ENCODE data around the gene USP35. TPM values are rescaled to one million over a fixed set of nuclear protein-coding genes. Genes with fewer than 3 reads are reported as not detected.

USP35 gene
- total RNA-seq, 1 experiment from 2014 or later = 11.3 TPM

DNA sequence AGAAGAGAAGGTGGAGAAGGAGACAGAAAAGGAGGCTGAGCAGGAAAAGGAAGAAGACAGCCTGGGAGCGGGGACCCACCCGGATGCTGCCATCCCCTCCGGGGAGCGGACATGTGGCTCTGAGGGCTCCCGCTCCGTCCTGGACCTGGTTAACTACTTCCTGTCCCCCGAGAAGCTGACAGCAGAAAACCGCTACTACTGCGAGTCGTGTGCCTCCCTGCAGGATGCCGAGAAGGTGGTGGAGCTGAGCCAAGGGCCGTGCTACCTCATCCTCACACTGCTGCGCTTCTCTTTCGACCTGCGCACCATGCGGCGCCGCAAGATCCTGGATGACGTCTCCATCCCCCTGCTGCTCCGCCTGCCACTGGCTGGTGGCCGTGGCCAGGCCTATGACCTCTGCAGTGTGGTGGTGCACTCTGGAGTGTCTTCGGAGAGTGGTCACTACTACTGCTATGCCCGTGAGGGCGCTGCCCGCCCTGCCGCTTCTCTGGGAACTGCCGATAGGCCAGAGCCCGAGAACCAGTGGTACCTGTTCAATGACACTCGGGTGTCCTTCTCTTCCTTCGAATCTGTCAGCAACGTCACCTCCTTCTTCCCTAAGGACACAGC is 21.4 kb downstream of the USP35 start:
- no peaks in the 10 kb centered on the region for H3K4me1 Mint-ChIP-seq (ENCODE audit: low read depth, unreplicated experiment)
- H3K27me3 Mint-ChIP-seq (ENCODE audit: insufficient read depth, unreplicated experiment) = no peaks in the 10 kb centered on the region

DNA sequence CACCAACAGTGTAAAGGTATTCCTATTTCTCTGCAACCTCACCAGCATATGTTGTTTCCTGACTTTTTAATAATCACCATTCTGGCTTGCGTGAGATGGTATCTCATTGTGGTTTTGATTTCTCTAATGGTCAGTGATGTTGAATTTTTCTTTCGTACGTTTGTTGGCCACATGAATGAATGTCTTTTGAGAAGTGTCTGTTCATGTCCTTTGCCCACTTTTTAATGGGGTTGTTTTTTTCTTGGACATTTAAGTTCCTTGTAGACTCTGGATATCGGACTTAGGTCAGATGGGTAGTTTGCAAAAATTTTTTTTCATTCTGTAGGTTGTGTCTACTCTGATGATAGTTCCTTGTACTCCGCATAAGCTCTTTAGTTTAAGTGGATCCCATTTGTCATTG is 22.8 kb downstream of the USP35 start:
- no peaks in the 10 kb centered on the region for H3K27me3 ChIP-seq (replicated peaks; ENCODE audit: control insufficient read depth, insufficient read depth, low read length)
- Mint-ChIP-seq H3K36me3 (ENCODE audit: insufficient read depth, unreplicated experiment) (peaks cover 82% of the 10 kb centered on the region), H3K9me3 (ENCODE audit: unreplicated experiment) (no peaks in the 10 kb centered on the region), H3K4me1 (ENCODE audit: low read depth, unreplicated experiment) (no peaks in the 10 kb centered on the region), H3K4me3 (ENCODE audit: unreplicated experiment) (no peak overlapping the region), H3K27me3 (ENCODE audit: insufficient read depth, unreplicated experiment) (no peaks in the 10 kb centered on the region), H3K27ac (ENCODE audit: unreplicated experiment) (no peak overlapping the region)
- no peaks in the 10 kb centered on the region for H3K4me1 ChIP-seq
- no peak overlapping the region for H3K4me3 ChIP-seq (ENCODE audit: low read depth, low read length)
- DNase-seq = no peak
- POLR2A ChIA-PET = interaction anchor here (0.6 kb wide), 1 partner anchor 79 kb away, joined by 6 read pairs; no protein-coding TSS in a partner anchor
- CTCF ChIA-PET = no interaction called here
- TF ChIP-seq, protein P1, sequence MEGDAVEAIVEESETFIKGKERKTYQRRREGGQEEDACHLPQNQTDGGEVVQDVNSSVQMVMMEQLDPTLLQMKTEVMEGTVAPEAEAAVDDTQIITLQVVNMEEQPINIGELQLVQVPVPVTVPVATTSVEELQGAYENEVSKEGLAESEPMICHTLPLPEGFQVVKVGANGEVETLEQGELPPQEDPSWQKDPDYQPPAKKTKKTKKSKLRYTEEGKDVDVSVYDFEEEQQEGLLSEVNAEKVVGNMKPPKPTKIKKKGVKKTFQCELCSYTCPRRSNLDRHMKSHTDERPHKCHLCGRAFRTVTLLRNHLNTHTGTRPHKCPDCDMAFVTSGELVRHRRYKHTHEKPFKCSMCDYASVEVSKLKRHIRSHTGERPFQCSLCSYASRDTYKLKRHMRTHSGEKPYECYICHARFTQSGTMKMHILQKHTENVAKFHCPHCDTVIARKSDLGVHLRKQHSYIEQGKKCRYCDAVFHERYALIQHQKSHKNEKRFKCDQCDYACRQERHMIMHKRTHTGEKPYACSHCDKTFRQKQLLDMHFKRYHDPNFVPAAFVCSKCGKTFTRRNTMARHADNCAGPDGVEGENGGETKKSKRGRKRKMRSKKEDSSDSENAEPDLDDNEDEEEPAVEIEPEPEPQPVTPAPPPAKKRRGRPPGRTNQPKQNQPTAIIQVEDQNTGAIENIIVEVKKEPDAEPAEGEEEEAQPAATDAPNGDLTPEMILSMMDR (IDR thresholded peaks at IDR 0.05; ENCODE audit: insufficient read depth in 1 of 2, low read depth in 1 of 2, low read length in 1 of 2, severe bottlenecking in 1 of 2, unreplicated experiment in 1 of 2) = no peak
- intact Hi-C loops (cut with micrococcal nuclease; ENCODE audit: unreplicated experiment) = no loop called here
- H3K36me3 ChIP-seq (ENCODE audit: control insufficient read depth, insufficient read depth, low read length) = no peaks in the 10 kb centered on the region
- no peaks in the 10 kb centered on the region for H3K9me3 ChIP-seq
- no TSS peak for BruUV-seq (replicated peaks)

More for the DNA sequence above, 21.4 kb downstream of the USP35 start:
- TF ChIP-seq, protein P1 (IDR thresholded peaks at IDR 0.05; ENCODE audit: insufficient read depth in 1 of 2, low read depth in 1 of 2, low read length in 1 of 2, severe bottlenecking in 1 of 2, unreplicated experiment in 1 of 2) = no peak
- Mint-ChIP-seq H3K27ac (ENCODE audit: unreplicated experiment) (peak overlapping the region; percentile 29), H3K36me3 (ENCODE audit: insufficient read depth, unreplicated experiment) (peaks cover 72% of the 10 kb centered on the region), H3K4me3 (ENCODE audit: unreplicated experiment) (no peak overlapping the region), H3K9me3 (ENCODE audit: unreplicated experiment) (no peaks in the 10 kb centered on the region)
- no peak for DNase-seq
- ChIA-PET POLR2A (interaction anchor here (0.5 kb wide), 1 partner anchor 170 kb away, joined by 6 read pairs; no protein-coding TSS in a partner anchor), CTCF (no interaction called here)
- Histone ChIP-seq H3K4me3 (ENCODE audit: low read depth, low read length) (no peak overlapping the region), H3K4me1 (no peaks in the 10 kb centered on the region), H3K36me3 (ENCODE audit: control insufficient read depth, insufficient read depth, low read length) (no peaks in the 10 kb centered on the region), H3K9me3 (no peaks in the 10 kb centered on the region), H3K27me3 (replicated peaks; ENCODE audit: control insufficient read depth, insufficient read depth, low read length) (no peaks in the 10 kb centered on the region)
- intact Hi-C loops (cut with micrococcal nuclease; ENCODE audit: unreplicated experiment) = no loop called here
- BruUV-seq (replicated peaks) = no TSS peak

DNA sequence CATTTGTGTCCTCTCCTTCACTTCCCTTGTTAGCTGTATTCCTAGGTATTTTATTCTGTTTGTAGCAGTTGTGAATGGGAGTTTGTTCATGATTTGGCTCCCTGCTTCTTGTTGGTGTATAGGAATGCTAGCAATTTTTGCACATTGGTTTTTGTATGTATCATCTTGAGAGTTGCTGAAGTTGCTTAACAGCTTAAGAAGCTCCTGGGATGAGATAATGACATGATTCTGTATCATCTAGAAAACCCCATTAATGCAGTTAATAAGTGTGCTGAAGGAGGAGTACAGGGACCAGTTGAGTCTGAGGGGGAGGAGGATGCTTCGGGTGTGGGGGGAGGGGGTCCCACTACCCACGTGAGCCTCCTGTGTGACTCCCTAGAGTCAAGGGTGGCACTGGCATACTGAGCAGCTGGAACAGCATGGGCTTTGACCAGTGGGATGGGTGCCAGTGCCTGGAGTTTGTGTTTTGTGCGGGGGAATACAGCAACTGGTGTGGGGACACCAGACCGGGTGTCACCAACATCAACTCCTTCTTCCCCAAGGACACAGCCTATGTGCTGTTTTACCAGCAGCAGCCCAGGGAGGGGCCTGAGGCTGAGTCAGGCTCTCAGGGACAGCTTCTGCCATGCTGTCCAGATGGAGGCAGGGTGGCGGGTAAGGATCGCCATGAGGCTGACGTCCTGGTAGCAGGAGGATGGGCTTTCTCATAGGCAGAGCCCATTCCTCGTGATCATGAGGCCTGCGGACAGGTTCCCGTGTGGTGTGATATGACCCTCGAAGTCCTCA is 24.1 kb downstream of the USP35 start:
- H3K36me3 ChIP-seq (ENCODE audit: control insufficient read depth, insufficient read depth, low read length) = peaks cover 1% of the 10 kb centered on the region; the same call in 1 of the 2 replicates
- H3K27me3 Mint-ChIP-seq (ENCODE audit: insufficient read depth, unreplicated experiment) = no peaks in the 10 kb centered on the region
- ChIA-PET CTCF (no interaction called here), POLR2A (no interaction called here)
- no peaks in the 10 kb centered on the region for H3K9me3 ChIP-seq
- intact Hi-C loops (cut with micrococcal nuclease; ENCODE audit: unreplicated experiment) = no loop called here
- peak in 1 of 2 experiments; percentile 27 for DNase-seq
- no peak overlapping the region for H3K4me3 ChIP-seq (ENCODE audit: low read depth, low read length)
- H3K4me1 ChIP-seq = no peaks in the 10 kb centered on the region
- peaks cover 7% of the 10 kb centered on the region for H3K4me1 Mint-ChIP-seq (ENCODE audit: low read depth, unreplicated experiment)
- H3K27ac Mint-ChIP-seq (ENCODE audit: unreplicated experiment) = no peak overlapping the region
- BruUV-seq (replicated peaks) = no TSS peak
- no peaks in the 10 kb centered on the region for H3K9me3 Mint-ChIP-seq (ENCODE audit: unreplicated experiment)
- TF ChIP-seq, protein P1 (IDR thresholded peaks at IDR 0.05; ENCODE audit: insufficient read depth in 1 of 2, low read depth in 1 of 2, low read length in 1 of 2, severe bottlenecking in 1 of 2, unreplicated experiment in 1 of 2) = no peak
- H3K4me3 Mint-ChIP-seq (ENCODE audit: unreplicated experiment) = no peak overlapping the region
- H3K27me3 ChIP-seq (replicated peaks; ENCODE audit: control insufficient read depth, insufficient read depth, low read length) = no peaks in the 10 kb centered on the region
- peaks cover 84% of the 10 kb centered on the region for H3K36me3 Mint-ChIP-seq (ENCODE audit: insufficient read depth, unreplicated experiment)
